Activated naive CD8-positive, alpha-beta T cell (primary cell): ENCODE data around the gene PLPPR3.

Source experiments
- H3K27ac Mint-ChIP-seq: one replicate; pipeline ENCODE4 v1.8.0; 2021; ENCODE audit warnings: mixed read lengths
- H3K27me3 Mint-ChIP-seq: one replicate; pipeline ENCODE4 v1.8.0; 2021; ENCODE audit warnings: mixed read lengths
- H3K36me3 Mint-ChIP-seq: one replicate; pipeline ENCODE4 v1.8.0; 2021; ENCODE audit warnings: mixed read lengths
- H3K4me1 Mint-ChIP-seq: one replicate; pipeline ENCODE4 v1.8.0; 2021; ENCODE audit warnings: low read depth, mixed read lengths
- H3K4me3 Mint-ChIP-seq: one replicate; pipeline ENCODE4 v1.8.0; 2021; ENCODE audit warnings: mild to moderate bottlenecking, mixed read lengths
- H3K9me3 Mint-ChIP-seq: one replicate; pipeline ENCODE4 v1.8.0; 2021; ENCODE audit warnings: low read depth, mixed read lengths

Gene PLPPR3, protein sequence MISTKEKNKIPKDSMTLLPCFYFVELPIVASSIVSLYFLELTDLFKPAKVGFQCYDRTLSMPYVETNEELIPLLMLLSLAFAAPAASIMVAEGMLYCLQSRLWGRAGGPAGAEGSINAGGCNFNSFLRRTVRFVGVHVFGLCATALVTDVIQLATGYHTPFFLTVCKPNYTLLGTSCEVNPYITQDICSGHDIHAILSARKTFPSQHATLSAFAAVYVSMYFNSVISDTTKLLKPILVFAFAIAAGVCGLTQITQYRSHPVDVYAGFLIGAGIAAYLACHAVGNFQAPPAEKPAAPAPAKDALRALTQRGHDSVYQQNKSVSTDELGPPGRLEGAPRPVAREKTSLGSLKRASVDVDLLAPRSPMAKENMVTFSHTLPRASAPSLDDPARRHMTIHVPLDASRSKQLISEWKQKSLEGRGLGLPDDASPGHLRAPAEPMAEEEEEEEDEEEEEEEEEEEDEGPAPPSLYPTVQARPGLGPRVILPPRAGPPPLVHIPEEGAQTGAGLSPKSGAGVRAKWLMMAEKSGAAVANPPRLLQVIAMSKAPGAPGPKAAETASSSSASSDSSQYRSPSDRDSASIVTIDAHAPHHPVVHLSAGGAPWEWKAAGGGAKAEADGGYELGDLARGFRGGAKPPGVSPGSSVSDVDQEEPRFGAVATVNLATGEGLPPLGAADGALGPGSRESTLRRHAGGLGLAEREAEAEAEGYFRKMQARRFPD

DNA sequence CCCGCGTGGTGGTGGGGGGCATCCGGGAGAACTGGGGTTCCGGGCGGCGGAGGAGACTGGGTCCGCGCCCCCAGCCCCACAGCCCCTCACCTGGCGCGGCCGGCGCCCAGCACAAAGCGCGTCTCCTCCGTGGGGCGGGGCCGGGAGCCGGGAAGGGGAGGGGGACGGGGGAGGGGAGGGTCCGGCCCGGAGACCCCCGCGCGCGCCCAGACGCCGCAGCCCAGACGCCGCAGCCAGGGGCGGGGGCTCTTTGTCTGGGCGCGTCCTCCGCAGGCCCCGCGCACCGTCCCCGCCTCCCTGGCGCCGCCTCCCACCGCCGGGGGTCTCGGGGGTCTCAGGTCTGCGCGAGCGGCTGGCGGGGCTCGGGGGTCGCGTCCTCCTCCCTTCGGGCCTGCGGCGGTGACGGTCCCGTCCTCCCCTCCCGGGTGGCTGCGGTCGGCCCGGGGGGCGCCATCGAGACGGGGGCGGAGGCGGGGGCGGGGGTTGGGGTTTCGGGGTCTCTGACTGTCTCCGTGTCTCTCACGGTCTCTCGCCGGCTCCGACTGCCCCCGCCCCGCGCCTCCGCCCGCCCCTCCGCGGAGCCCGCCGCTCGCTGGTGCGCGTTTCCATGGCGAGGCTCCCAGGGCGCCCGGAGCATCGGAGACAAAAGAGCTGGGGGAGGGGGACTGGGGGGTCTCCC, at the start of gene PLPPR3:
TSS of gene PLPPR3 (minus strand) at position 131 of the 679 bp plus-strand sequence. CDS start 396 bp downstream, outside the sequence.
- Mint-ChIP-seq H3K4me3 (peak within 1 kb of the TSS; percentile 58), H3K4me1 (no peaks in the 10 kb centered on the region), H3K9me3 (no peaks in the 10 kb centered on the region), H3K36me3 (no peaks in the 10 kb centered on the region), H3K27me3 (no peaks in the 10 kb centered on the region), H3K27ac (no peak within 1 kb of the TSS)

DNA sequence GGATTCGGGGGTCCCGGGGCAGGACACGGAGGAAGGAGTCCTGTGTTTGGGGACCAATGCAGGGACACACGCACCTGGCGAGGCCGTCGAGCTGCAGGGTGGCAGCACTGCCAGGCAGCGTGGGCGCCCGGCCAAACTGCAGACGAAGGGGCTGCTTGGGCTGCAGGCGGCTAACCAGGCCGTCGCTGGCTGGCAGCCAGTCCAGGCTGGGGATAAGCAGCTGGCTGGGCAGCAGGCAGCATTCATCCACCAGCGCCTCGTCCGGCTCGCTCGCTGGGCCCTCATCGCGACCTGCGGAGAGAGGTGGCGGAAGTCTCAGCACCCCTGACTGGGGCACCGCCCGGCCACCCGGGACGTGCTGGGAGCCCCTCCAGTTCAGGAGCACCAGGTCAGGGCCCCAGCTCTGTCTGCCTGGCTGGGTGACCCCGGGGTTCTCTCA, 49.2 kb upstream of the PLPPR3 start:
- Mint-ChIP-seq H3K27me3 (no peaks in the 10 kb centered on the region), H3K4me3 (no peak overlapping the region), H3K27ac (no peak overlapping the region), H3K36me3 (peaks cover 2% of the 10 kb centered on the region), H3K4me1 (peaks cover 15% of the 10 kb centered on the region), H3K9me3 (no peaks in the 10 kb centered on the region)

DNA sequence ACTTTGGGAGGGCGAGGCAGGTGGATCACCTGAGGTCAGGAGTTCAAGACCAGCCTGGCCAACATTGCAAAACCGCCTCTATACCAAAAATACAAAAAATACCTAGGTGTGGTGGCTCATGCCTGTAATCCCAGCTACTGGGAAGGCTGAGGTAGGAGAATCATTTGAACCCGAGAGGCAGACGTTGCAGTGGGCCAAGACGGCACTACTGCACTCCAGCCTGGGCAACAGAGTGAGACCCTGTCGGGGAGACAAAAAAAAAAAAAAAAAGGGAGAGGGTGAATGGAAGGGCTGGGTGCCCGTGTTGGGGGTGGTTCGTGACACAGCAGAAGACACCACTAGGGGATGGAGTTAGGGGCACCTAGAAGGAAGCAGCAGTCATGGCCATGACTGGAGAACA, 48.6 kb upstream of the PLPPR3 start:
- Mint-ChIP-seq H3K9me3 (no peaks in the 10 kb centered on the region), H3K36me3 (peaks cover 2% of the 10 kb centered on the region), H3K4me3 (peak overlapping the region; percentile 20), H3K27me3 (no peaks in the 10 kb centered on the region), H3K4me1 (peaks cover 14% of the 10 kb centered on the region), H3K27ac (no peak overlapping the region)

DNA sequence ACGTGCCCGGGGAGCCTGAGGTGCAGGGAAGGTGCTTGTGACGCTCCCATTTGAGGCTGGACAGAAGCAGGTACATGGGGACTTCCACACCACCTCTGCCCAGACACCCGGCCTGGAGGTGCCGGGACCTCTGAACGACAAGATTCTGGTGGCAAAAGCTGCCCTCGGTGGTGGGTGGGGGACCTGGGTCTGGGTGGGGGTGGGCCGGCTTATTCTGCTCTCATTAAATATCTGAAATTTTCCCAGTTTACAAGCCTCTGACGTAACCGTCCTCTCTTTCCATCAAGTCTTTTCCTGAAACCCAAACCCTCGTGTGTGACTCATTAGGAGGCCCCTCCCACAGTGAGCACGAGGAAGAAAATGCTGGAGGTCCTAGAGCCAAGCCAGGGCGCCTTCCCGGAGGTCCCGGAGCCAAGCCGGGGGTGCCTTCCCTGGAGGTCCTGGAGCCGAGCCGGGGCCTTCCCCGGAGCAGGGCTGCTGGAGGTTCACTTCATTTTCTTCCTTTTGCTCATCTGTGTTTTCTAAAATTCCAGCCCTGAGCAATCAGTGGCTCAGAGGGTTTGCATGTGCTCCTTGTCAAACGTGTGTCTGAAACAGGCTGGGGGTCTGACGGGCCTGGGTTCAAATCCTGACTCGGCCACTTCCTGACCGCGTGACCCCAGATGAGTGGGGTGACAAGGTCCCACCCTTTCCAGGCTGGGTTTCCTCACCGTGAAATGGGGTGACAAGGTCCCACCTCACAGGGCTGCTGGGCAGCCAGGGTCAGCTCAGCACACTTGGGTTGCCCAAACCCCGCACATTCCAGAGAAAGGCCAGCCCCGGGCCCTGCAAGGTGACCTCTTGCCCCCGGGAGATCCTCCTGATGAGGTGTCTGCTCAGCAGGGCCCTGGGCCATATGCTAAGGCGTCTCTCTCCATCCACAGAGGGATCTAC, 47.8 kb upstream of the PLPPR3 start:
- peaks cover 2% of the 10 kb centered on the region for H3K36me3 Mint-ChIP-seq
- H3K4me3 Mint-ChIP-seq = no peak overlapping the region
- peak overlapping the region; percentile 50 for H3K27ac Mint-ChIP-seq
- no peaks in the 10 kb centered on the region for H3K9me3 Mint-ChIP-seq
- peaks cover 14% of the 10 kb centered on the region for H3K4me1 Mint-ChIP-seq
- no peaks in the 10 kb centered on the region for H3K27me3 Mint-ChIP-seq

DNA sequence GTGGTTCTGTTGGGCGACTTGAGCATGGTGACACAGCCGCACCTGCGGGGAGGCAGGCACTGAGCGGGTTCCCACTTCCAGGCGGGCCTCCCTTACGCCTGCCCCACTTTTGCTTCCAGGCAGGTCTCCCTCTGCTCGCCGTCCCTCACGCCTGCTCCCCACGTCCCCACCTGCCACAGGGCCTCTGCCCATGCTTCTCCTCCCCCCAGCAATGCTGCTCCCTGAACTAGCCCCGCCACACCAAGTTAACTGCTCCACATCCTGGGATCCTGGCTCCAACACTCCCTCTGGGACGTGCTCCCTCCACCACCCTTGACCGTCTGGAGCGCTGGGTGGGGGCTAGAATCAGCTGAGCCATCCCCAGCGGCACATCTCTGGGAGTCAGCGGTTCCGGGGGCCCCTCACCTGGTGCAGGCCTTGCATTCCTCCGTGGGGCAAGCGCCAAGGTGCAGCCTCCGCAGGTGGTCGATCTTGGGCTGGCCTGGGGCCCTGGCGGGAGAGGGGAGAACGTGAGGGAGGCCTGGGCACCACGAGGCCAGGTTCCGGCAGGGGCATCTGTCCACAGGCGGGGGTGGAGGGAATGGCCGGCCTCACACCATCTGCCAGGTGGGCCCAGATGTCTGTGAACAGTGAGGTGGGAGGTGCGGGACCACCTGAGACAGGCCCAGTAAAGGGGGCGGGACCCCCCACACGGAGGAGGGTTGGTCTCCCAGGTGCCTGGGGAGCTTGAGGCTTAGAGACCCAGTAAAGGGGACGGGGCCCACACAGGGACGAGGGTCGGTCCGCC, 46.9 kb upstream of the PLPPR3 start:
- Mint-ChIP-seq H3K27me3 (no peaks in the 10 kb centered on the region), H3K4me1 (peaks cover 16% of the 10 kb centered on the region), H3K4me3 (no peak overlapping the region), H3K27ac (no peak overlapping the region), H3K9me3 (no peaks in the 10 kb centered on the region), H3K36me3 (peaks cover 2% of the 10 kb centered on the region)

DNA sequence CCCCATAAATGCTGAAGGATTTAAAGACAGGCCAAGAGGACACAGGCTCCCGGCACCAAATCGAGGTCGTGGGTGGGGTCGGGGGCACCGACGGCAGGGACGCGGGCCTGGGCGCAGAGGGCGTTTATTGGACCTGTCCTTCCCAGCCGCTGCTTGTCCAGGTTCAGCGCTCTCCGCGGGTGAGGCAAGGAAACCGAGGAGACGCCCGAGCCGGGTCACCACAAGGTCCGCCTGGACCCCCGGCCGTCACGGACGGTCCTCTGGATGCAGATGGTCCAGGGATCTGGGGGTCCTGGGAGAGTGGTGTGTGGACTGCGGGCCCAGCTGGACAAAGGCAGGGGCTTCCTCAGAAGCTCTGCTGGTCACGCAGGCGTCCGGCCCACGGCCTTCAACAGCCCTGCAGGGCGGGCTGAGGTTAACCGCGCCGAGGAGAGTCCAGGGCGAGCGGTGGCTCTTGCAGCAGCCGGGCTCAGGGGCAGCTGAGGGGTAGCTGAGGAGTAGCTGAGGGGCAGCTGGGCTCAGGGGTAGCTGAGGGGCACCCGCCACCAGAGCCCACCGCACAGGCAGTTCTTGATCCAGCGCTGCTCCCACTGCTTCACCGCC, 46.2 kb upstream of the PLPPR3 start:
- no peaks in the 10 kb centered on the region for H3K9me3 Mint-ChIP-seq
- H3K4me1 Mint-ChIP-seq = peaks cover 22% of the 10 kb centered on the region
- H3K36me3 Mint-ChIP-seq = peaks cover 2% of the 10 kb centered on the region
- H3K4me3 Mint-ChIP-seq = no peak overlapping the region
- no peaks in the 10 kb centered on the region for H3K27me3 Mint-ChIP-seq
- no peak overlapping the region for H3K27ac Mint-ChIP-seq

DNA sequence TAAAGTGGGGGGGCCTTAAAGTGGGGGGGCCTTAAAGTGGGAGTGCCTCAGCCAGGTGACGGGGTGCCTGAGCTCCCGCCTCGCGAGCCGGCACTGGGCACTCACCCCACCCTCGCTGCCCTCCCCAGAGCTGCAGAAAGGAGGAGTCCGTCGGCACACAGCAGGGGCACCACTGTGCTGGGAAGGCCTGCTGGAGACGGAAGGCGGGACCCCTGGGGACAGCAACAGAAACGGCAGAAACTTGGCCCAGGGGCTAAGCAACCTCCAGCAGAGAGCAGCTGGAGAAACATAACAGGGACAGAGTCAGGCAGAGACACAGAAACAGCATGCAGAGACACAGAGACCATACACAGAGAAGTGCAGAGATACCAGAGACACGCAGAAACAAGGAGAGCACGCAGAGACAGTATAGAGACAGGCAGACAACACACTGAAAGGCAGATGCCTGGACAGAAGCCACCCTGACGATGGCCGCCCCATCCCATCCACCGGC, 45.6 kb upstream of the PLPPR3 start:
- Mint-ChIP-seq H3K4me1 (peaks cover 22% of the 10 kb centered on the region), H3K27ac (no peak overlapping the region), H3K4me3 (no peak overlapping the region), H3K27me3 (no peaks in the 10 kb centered on the region), H3K9me3 (no peaks in the 10 kb centered on the region), H3K36me3 (peaks cover 2% of the 10 kb centered on the region)

DNA sequence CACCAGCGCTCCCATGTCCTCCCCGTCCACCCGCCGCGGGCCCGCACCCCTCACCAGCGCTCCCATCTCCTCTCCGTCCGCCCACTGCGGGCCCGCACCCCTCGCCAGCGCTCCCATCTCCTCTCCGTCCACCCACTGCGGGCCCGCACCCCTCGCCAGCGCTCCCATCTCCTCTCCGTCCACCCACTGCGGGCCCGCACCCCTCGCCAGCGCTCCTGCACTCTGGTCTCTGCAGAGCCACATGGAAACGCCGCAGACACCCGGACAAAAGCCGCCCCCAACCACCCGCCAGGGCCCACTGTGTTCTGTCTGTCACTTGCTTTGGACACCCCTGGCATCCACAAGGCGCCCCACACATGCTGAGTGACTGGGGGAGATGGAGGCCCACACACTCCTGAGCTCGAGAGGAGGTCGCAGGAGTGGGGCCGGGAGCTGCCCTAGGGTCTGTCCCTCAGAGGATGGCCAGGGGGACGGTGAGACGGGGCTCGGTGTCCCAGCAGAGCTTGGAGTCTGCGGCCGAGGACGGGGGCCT, 45.1 kb upstream of the PLPPR3 start:
- no peaks in the 10 kb centered on the region for H3K9me3 Mint-ChIP-seq
- H3K27me3 Mint-ChIP-seq = no peaks in the 10 kb centered on the region
- peaks cover 18% of the 10 kb centered on the region for H3K4me1 Mint-ChIP-seq
- peaks cover 2% of the 10 kb centered on the region for H3K36me3 Mint-ChIP-seq
- no peak overlapping the region for H3K27ac Mint-ChIP-seq
- H3K4me3 Mint-ChIP-seq = no peak overlapping the region

DNA sequence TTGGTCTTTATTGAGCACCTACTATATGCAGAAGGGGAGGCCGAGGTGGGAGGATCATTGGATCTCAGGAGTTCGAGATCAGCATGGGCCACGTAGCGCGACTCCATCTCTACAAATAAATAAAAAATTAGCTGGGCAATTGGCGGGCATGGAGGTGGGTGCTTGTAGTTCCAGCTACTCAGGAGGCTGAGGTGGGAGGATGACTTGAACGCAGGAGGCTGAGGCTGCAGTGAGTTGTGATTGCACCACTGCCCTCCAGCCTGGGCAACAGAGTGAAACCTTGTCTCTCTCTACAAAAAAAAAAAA, 41.5 kb upstream of the PLPPR3 start:
- Mint-ChIP-seq H3K9me3 (no peaks in the 10 kb centered on the region), H3K27me3 (no peaks in the 10 kb centered on the region), H3K4me1 (peaks cover 14% of the 10 kb centered on the region), H3K36me3 (no peaks in the 10 kb centered on the region), H3K4me3 (peak overlapping the region; percentile 59), H3K27ac (no peak overlapping the region)

DNA sequence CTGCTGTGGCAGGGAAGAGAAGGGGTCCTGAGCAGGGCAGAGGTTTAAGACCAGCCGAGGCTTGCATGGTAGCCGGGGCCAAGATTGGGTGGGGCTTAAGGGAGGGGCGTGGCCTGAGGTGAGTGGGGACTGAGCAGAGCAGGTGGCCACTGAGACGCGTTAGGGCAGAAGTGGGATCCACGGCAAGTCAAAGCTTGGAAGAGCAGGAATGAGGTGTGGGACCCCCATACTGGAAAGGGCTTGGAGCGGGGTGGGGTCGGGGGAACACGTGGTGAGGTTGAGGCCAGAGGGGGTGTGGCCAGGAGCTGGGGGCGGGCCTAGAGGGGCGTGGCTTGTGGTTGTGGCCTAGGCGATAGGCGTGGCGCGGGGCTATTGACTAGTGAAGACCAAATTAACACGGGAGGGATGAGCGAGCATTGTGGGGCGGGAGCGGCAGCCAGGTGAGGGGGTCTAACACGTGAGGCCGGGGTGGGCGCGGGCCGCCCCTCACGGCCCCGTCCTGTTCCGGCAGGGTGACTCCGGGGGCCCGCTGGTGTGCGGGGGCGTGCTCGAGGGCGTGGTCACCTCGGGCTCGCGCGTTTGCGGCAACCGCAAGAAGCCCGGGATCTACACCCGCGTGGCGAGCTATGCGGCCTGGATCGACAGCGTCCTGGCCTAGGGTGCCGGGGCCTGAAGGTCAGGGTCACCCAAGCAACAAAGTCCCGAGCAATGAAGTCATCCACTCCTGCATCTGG, 41.0 kb upstream of the PLPPR3 start:
- no peaks in the 10 kb centered on the region for H3K27me3 Mint-ChIP-seq
- no peaks in the 10 kb centered on the region for H3K9me3 Mint-ChIP-seq
- H3K27ac Mint-ChIP-seq = no peak overlapping the region
- peaks cover 14% of the 10 kb centered on the region for H3K4me1 Mint-ChIP-seq
- H3K36me3 Mint-ChIP-seq = no peaks in the 10 kb centered on the region
- peak overlapping the region; percentile 60 for H3K4me3 Mint-ChIP-seq

DNA sequence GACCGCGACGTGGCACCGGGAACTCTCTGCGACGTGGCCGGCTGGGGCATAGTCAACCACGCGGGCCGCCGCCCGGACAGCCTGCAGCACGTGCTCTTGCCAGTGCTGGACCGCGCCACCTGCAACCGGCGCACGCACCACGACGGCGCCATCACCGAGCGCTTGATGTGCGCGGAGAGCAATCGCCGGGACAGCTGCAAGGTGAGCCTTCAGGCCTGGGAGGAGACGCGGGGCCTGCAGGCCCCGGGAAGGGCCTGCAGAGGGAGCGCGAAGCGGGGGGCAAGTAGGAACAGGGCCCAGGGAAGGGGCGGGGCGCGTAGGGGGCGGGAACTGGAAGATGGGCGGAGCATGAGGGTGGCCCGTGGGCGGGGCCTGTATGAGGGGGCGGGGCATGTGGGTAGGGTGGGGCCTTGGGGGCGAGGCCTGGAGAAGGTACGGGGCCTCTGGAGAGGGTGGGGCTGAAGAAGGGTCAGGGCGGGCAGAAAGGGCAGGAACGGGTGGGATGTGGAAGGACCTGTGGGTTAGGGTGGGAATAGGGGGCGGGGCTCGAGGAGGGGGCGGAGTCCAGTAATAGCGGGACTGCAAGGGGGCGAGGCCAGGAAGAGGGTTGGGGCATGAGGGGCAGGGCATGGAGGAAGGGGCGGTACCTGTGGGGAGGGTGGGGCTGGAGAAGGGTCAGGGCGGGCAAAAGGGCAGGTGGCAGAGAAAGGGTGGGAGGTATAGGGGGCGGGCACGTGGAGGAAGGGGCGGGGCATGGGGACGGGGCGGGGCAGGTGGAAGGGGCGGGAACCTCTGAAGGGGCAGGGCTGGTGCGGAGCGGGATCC, 40.2 kb upstream of the PLPPR3 start:
- Mint-ChIP-seq H3K36me3 (no peaks in the 10 kb centered on the region), H3K4me1 (peaks cover 14% of the 10 kb centered on the region), H3K9me3 (no peaks in the 10 kb centered on the region), H3K27ac (no peak overlapping the region), H3K4me3 (no peak overlapping the region), H3K27me3 (no peaks in the 10 kb centered on the region)

DNA sequence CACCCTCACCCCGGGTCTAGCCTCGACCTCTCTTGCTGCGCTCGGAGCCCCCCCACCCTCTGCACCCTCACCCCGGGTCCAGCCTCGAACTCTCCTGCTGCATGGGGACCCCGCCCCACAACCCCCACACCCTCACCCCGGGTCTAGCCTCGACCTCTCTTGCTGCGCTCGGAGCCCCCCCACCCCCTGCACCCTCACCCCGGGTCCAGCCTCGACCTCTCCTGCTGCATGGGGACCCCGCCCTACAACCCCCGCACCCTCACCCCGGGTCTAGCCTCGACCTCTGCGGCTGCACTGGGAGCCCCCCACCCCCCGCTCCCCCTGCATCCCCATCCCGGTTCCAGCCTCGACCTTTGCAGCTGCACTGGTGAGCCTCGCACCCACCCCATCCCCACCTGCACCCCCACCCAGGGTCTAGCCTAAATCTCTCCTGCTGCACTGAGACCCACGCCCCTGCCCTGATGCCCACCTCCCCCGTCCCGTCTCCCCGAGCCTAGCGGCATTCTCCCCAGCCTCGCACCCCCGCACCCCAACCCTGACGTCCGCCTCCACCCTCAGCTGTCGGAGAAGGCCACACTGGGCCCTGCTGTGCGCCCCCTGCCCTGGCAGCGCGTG, 39.5 kb upstream of the PLPPR3 start:
- peaks cover 14% of the 10 kb centered on the region for H3K4me1 Mint-ChIP-seq
- H3K4me3 Mint-ChIP-seq = no peak overlapping the region
- H3K9me3 Mint-ChIP-seq = no peaks in the 10 kb centered on the region
- H3K27ac Mint-ChIP-seq = no peak overlapping the region
- H3K27me3 Mint-ChIP-seq = no peaks in the 10 kb centered on the region
- no peaks in the 10 kb centered on the region for H3K36me3 Mint-ChIP-seq
